ENCODE measurements around the gene SH3GL1. TPM values are rescaled to one million over a fixed set of nuclear protein-coding genes. Genes with fewer than 3 reads are reported as not detected.

SH3GL1 gene, protein sequence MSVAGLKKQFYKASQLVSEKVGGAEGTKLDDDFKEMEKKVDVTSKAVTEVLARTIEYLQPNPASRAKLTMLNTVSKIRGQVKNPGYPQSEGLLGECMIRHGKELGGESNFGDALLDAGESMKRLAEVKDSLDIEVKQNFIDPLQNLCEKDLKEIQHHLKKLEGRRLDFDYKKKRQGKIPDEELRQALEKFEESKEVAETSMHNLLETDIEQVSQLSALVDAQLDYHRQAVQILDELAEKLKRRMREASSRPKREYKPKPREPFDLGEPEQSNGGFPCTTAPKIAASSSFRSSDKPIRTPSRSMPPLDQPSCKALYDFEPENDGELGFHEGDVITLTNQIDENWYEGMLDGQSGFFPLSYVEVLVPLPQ
- 10 to 100 TPM; 66.5 to 69.7 TPM for total RNA-seq
- polyA plus RNA-seq = 10 to 100 TPM; 37.7 to 48.6 TPM
- long read RNA-seq, donor 1, transcript SH3GL1-201 (10 exons, 2,516 nt) = major isoform, 73 of 119 reads
- long read RNA-seq, donor 1, partial matches to known transcripts = 18 of 119 reads
- long read RNA-seq, donor 1, other reads (novel, unspliced or antisense) = 28 of 119 reads
- long read RNA-seq, donor 2, transcript SH3GL1-201 (10 exons, 2,516 nt) = major isoform, 53 of 84 reads
- long read RNA-seq, donor 2, partial matches to known transcripts = 14 of 84 reads
- long read RNA-seq, donor 2, other reads (novel, unspliced or antisense) = 17 of 84 reads

DNA sequence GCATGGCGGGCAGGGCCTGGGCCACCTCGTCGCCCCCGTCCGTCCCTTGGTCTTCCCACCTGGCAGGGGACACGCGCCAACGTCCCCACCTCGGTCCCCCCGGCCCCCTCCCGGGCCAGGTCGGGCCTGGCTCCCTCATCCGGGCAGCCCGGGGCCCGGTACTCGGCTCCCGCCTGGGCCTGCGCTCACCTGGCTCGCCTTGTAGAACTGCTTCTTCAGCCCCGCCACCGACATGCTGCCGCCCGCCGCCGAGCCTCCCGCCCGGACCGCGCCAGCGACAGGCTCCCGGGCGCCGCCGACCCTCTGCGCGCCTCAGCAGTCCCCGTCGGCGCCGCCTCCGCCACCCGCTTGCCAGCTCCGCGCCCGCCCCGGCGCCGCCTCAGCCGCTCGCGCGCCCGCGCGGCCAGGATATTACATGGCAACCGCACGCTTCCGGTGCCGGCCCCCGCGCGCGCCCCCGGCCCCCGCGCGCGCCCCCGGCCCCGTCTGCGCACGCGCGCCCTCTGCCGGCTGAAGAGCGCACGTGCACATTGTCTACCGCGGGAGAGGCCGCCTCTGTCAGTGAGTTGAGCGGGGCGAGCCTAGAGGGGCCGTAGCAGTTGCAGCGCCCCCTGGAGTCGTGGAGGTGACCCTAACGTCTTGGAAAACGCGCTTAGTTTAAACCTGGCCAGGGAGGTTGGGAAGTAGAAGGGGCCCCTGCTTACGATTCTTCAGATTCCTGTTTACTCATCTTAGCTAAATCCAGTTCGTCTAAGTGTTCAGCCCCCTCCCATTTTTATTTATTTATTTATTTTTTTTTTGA, at the start of gene SH3GL1:
Gene SH3GL1, minus strand, starts transcription at position 413 of the 802 bp plus-strand sequence. Its CDS starts 179 bp downstream, at position 234.
- intact Hi-C loops (cut with DNase I) = loop anchor here (1.0 to 5.0 kb wide), 5 partner anchors 57 to 153 kb away; partner anchors contain the start of genes MPND (in 1 of the 2), UBXN6 (in 1 of the 2) and YJU2 (in 1 of the 2)
- Histone ChIP-seq H3K4me1 (ENCODE audit: control insufficient read depth in 1 of 2, insufficient read depth in 2 of 2, low read length in 2 of 2) (no peaks in the 10 kb centered on the region), H3K36me3 (ENCODE audit: control insufficient read depth in 1 of 2, insufficient read depth in 2 of 2, low read length in 1 of 2) (no peaks in the 10 kb centered on the region), H3K4me3 (ENCODE audit: low read length in 2 of 2) (peak within 1 kb of the TSS; percentile 62 to 98), H3K27me3 (ENCODE audit: control insufficient read depth in 1 of 2, insufficient read depth in 2 of 2, low read length in 1 of 2) (no peaks in the 10 kb centered on the region), H3K27ac (ENCODE audit: low read depth in 1 of 2, low read length in 2 of 2) (peak within 1 kb of the TSS; percentile 39 to 53), H3K9me3 (ENCODE audit: control insufficient read depth, low read length) (no peaks in the 10 kb centered on the region)
- DNase-seq = peak; percentile 93 to 96
- WGBS, 2 donors = 1% methylated on average over 58 to 90 of the region's 90 CpGs
- ATAC-seq (ENCODE audit: low FRiP score) = peak; percentile 89

DNA sequence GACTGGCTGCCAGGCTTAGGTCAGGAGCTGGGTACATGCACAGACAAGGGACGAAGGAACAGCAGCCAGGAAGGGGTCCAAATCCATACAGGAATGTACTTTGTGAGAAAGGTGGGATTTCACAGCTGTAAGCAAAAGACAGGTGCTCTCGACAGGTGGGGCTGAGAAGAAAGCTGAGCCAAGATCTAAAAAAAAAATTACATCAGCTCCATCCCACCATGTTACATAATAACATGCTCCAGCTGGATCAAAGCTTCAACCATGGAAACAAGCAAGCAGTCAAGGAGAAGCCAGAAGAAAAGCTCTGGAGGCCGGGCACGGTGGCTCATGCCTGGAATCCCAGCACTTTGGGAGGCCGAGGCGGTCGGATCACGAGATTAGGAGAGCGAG, 49.3 kb upstream of the SH3GL1 start:
- Histone ChIP-seq H3K9me3 (ENCODE audit: control insufficient read depth, low read length) (no peaks in the 10 kb centered on the region), H3K4me1 (ENCODE audit: control insufficient read depth in 1 of 2, insufficient read depth in 2 of 2, low read length in 2 of 2) (no peaks in the 10 kb centered on the region), H3K4me3 (ENCODE audit: low read length in 2 of 2) (no peak overlapping the region), H3K27ac (ENCODE audit: low read depth in 1 of 2, low read length in 2 of 2) (no peak overlapping the region), H3K27me3 (ENCODE audit: control insufficient read depth in 1 of 2, insufficient read depth in 2 of 2, low read length in 1 of 2) (no peaks in the 10 kb centered on the region), H3K36me3 (ENCODE audit: control insufficient read depth in 1 of 2, insufficient read depth in 2 of 2, low read length in 1 of 2) (peaks cover 0 to 12% of the 10 kb centered on the region in 2 donors)
- intact Hi-C loops (cut with DNase I) = no loop called here
- ATAC-seq (ENCODE audit: low FRiP score) = no peak
- WGBS, 2 donors = 69 to 85% methylated on average over 9 of the region's 9 CpGs
- no peak for DNase-seq

DNA sequence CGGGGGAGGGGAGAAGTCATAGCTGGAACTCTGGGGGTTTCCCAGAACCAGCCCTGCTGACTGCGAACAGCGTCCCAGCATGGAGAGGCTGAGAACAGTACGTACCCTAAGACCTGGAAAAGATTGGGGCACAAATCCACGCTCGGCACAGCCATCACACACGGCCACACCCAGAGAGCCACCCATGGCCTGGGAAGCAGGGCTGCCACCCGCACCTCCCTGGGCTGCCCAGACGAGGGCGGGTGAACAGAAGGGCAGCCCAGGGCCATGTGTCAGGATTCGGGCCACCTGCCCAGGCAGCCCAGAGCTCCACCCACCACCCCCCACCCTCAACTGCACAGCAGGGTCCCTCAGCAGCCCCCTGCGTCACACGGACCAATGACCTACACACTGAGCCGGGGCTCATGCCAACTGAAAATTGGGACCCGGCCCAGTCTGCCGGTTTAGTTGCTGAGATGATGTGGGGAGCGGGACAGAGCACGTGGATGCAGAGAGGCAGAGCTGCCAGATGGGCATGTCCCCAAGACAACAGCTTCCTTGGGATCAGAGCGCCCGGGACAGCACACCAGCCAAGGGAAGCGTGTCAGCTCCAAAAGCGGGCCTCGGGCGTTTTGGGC, 48.8 kb upstream of the SH3GL1 start:
- intact Hi-C loops (cut with DNase I) = no loop called here
- Histone ChIP-seq H3K36me3 (ENCODE audit: control insufficient read depth in 1 of 2, insufficient read depth in 2 of 2, low read length in 1 of 2) (peaks cover 0 to 12% of the 10 kb centered on the region in 2 donors), H3K4me1 (ENCODE audit: control insufficient read depth in 1 of 2, insufficient read depth in 2 of 2, low read length in 2 of 2) (no peaks in the 10 kb centered on the region), H3K4me3 (ENCODE audit: low read length in 2 of 2) (no peak overlapping the region), H3K27me3 (ENCODE audit: control insufficient read depth in 1 of 2, insufficient read depth in 2 of 2, low read length in 1 of 2) (no peaks in the 10 kb centered on the region), H3K27ac (ENCODE audit: low read depth in 1 of 2, low read length in 2 of 2) (no peak overlapping the region), H3K9me3 (ENCODE audit: control insufficient read depth, low read length) (no peaks in the 10 kb centered on the region)
- ATAC-seq (ENCODE audit: low FRiP score) = peak; percentile 74
- WGBS, 2 donors = 38 to 47% methylated on average over 24 of the region's 24 CpGs
- DNase-seq = peak in 1 of 2 donors; percentile 67

DNA sequence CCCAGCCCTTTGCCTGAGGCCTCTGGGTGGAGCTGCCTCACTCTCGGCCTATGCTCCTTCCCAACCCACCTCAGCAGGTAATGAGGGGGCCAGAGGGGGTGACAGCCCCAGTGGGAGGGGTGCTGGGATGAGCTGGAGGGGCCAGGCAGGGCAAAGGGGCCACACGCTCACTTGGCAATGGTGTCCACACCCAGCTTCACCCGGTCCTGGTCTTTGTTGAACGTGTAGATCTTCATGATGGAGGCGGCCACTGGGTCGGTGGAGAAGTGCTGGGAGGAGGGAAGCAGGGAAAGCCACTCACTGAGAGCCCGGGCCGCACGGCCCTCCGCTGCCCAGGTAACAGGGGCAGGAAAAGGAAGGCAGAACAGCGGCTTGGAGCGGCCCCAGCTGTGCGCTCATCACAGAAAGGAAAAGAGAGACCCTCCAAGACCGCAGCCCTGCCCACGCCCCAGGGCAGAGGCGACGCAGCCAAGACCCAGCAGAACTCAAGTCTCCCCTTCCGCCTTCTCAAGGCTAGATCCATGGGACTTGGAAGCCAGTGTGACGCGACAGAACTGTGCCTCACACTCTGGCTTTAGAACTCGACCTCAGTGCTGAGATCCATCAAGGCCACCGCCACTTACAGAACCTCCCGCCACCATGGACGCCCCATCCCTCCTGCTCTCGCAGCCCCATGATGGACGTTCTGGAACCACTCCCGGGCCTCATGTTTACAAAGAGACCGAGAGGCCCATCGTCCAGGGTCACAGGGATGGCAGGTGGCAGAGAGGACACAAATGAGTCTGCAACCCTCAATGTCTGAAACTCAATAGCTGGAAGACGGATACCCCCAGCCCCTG, 48.0 kb upstream of the SH3GL1 start:
- DNase-seq (no peak), ATAC-seq (ENCODE audit: low FRiP score) (no peak)
- Histone ChIP-seq H3K36me3 (ENCODE audit: control insufficient read depth in 1 of 2, insufficient read depth in 2 of 2, low read length in 1 of 2) (peaks cover 0 to 12% of the 10 kb centered on the region in 2 donors), H3K27me3 (ENCODE audit: control insufficient read depth in 1 of 2, insufficient read depth in 2 of 2, low read length in 1 of 2) (no peaks in the 10 kb centered on the region), H3K27ac (ENCODE audit: low read depth in 1 of 2, low read length in 2 of 2) (no peak overlapping the region), H3K9me3 (ENCODE audit: control insufficient read depth, low read length) (no peaks in the 10 kb centered on the region), H3K4me1 (ENCODE audit: control insufficient read depth in 1 of 2, insufficient read depth in 2 of 2, low read length in 2 of 2) (no peaks in the 10 kb centered on the region), H3K4me3 (ENCODE audit: low read length in 2 of 2) (no peak overlapping the region)
- intact Hi-C loops (cut with DNase I) = no loop called here
- WGBS, 2 donors = 76 to 77% methylated on average over 30 of the region's 30 CpGs

DNA sequence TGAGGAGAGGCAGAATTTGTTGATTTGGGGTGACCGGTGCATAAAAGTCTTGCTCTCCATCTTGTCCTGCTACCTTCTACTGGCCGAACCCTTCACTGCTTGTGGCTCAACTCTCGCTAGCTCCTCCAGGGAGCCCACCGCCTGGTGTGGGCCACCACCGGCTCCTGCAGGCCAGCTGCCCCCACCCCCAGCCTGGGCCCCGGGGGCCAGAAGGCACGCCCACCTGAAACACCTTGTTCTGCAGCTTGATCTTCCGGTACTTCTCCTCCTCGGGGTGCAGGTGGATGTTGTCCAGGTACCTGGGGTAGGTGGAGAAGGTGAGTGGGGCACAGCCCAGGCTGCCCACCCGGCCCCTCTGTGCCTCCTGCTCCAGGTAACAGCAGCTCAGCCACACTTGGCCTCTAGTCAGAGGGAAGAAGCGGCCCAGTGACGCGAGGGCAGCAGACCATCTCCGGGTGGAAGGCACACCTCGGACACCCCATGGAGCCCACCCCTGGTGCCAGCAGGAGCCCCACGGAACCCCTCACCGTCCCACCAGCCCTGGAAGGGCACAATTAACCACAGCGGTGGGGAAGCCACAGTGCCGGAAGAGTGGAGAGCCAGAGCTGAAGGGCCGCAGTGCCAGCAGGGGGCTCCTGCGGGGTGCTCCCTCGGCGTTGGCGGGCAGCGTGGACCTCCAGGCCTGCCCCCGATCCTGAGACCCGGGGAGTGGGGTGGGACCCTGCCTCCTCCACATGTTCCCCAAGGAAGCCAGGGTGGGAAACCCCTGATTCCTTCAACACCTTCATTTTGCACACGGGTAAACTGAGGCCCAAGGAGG, 47.2 kb upstream of the SH3GL1 start:
- intact Hi-C loops (cut with DNase I) = no loop called here
- no peak for ATAC-seq (ENCODE audit: low FRiP score)
- H3K27me3 ChIP-seq (ENCODE audit: control insufficient read depth in 1 of 2, insufficient read depth in 2 of 2, low read length in 1 of 2) = no peaks in the 10 kb centered on the region
- no peak overlapping the region for H3K27ac ChIP-seq (ENCODE audit: low read depth in 1 of 2, low read length in 2 of 2)
- no peak for DNase-seq
- no peak overlapping the region for H3K4me3 ChIP-seq (ENCODE audit: low read length in 2 of 2)
- no peaks in the 10 kb centered on the region for H3K9me3 ChIP-seq (ENCODE audit: control insufficient read depth, low read length)
- H3K4me1 ChIP-seq (ENCODE audit: control insufficient read depth in 1 of 2, insufficient read depth in 2 of 2, low read length in 2 of 2) = no peaks in the 10 kb centered on the region
- WGBS, 2 donors = 89 to 92% methylated on average over 26 to 28 of the region's 28 CpGs
- peaks cover 0 to 12% of the 10 kb centered on the region in 2 donors for H3K36me3 ChIP-seq (ENCODE audit: control insufficient read depth in 1 of 2, insufficient read depth in 2 of 2, low read length in 1 of 2)

DNA sequence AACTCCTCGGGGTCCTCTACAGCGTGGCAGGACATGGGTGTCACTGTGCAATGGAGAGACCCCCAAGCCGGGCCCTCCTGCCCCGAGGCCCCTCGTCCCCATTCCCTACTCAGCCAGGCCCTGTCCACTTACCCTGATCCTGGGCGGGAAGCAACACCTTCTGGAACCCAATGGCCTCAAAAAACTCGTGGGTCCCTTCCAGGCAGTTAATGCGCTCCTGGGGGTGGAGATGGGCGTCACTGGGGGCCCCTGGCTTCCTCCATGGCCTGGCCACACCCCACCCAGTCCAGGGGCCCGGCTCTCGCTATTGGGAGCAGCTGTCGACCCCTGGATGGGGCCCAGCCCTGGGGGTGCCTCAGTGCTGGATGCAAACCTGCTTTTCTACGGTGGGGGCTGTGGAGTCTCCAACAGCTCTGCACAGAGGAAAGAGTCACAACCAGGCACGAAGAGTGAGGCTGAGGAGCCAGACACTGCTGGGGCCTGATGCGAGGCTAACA, 46.4 kb upstream of the SH3GL1 start:
- intact Hi-C loops (cut with DNase I) = no loop called here
- Histone ChIP-seq H3K27me3 (ENCODE audit: control insufficient read depth in 1 of 2, insufficient read depth in 2 of 2, low read length in 1 of 2) (no peaks in the 10 kb centered on the region), H3K4me3 (ENCODE audit: low read length in 2 of 2) (no peak overlapping the region), H3K27ac (ENCODE audit: low read depth in 1 of 2, low read length in 2 of 2) (no peak overlapping the region), H3K4me1 (ENCODE audit: control insufficient read depth in 1 of 2, insufficient read depth in 2 of 2, low read length in 2 of 2) (no peaks in the 10 kb centered on the region), H3K9me3 (ENCODE audit: control insufficient read depth, low read length) (no peaks in the 10 kb centered on the region), H3K36me3 (ENCODE audit: control insufficient read depth in 1 of 2, insufficient read depth in 2 of 2, low read length in 1 of 2) (peaks cover 0 to 8% of the 10 kb centered on the region in 2 donors)
- no peak for DNase-seq
- 84 to 86% methylated on average over 15 of the region's 15 CpGs for WGBS, 2 donors
- no peak for ATAC-seq (ENCODE audit: low FRiP score)

DNA sequence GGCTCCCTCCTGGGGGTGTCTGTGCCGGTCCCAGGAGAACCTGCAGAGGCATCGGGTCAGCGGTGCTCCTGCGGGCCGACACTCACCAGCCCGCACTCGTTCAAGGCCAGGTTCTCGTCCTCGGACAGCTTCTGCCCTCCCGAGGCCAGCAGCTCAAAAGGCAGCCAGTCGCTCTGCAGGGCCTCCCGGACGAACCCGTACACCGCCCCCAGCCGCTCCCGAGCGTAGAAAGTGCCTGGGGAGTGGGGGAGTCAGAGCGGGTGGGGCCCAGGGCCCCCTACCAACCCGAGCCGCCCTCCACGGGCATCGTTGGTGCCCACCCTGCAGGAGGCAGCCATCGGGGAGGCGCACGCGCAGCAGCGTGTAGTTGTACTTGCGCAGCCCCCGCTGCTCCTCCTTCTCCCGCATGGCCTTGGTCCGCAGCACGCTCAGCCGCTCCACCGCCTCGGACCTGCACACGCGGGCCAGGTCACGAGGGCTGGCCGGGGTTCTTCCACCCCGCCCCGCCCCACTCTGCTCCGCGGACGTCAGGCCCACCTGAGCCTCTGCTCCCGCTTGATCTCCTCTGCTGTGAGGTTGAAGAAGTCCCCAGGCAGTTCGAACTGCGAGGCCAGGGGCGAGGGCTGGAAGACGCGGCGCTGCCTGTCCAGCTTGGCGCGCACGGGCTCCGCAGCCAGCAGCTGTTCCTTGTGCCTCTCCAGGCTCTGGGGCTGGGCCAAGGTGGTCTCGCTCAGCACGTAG, 45.8 kb upstream of the SH3GL1 start:
- Histone ChIP-seq H3K4me3 (ENCODE audit: low read length in 2 of 2) (no peak overlapping the region), H3K36me3 (ENCODE audit: control insufficient read depth in 1 of 2, insufficient read depth in 2 of 2, low read length in 1 of 2) (peaks cover 0 to 8% of the 10 kb centered on the region in 2 donors), H3K4me1 (ENCODE audit: control insufficient read depth in 1 of 2, insufficient read depth in 2 of 2, low read length in 2 of 2) (no peaks in the 10 kb centered on the region), H3K27ac (ENCODE audit: low read depth in 1 of 2, low read length in 2 of 2) (no peak overlapping the region), H3K9me3 (ENCODE audit: control insufficient read depth, low read length) (no peaks in the 10 kb centered on the region), H3K27me3 (ENCODE audit: control insufficient read depth in 1 of 2, insufficient read depth in 2 of 2, low read length in 1 of 2) (no peaks in the 10 kb centered on the region)
- DNase-seq = no peak
- WGBS, 2 donors = 91 to 92% methylated on average over 58 of the region's 58 CpGs
- intact Hi-C loops (cut with DNase I) = no loop called here
- ATAC-seq (ENCODE audit: low FRiP score) = no peak
